ENCODE results near the gene ADAMTS17.

- TF ChIP-seq, protein P1, sequence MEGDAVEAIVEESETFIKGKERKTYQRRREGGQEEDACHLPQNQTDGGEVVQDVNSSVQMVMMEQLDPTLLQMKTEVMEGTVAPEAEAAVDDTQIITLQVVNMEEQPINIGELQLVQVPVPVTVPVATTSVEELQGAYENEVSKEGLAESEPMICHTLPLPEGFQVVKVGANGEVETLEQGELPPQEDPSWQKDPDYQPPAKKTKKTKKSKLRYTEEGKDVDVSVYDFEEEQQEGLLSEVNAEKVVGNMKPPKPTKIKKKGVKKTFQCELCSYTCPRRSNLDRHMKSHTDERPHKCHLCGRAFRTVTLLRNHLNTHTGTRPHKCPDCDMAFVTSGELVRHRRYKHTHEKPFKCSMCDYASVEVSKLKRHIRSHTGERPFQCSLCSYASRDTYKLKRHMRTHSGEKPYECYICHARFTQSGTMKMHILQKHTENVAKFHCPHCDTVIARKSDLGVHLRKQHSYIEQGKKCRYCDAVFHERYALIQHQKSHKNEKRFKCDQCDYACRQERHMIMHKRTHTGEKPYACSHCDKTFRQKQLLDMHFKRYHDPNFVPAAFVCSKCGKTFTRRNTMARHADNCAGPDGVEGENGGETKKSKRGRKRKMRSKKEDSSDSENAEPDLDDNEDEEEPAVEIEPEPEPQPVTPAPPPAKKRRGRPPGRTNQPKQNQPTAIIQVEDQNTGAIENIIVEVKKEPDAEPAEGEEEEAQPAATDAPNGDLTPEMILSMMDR (IDR thresholded peaks at IDR 0.05) = no peak
- TF ChIP-seq POLR2A (IDR thresholded peaks at IDR 0.05) = no peak
Observed at GRCh38 chr15:100204211-100204610, 137.6 kb downstream of the ADAMTS17 start.

Measured in heart left ventricle (tissue), 13 donors.